ENCODE results near the gene CLDN3.

- TF ChIP-seq YY1 (IDR thresholded peaks at IDR 0.05; ENCODE audit: insufficient read depth, insufficient read length), result no peak
- no peak for TF ChIP-seq SUZ12 (IDR thresholded peaks at IDR 0.05; ENCODE audit: extremely low read depth, insufficient read depth, insufficient read length)
- TF ChIP-seq ZNF274 (IDR thresholded peaks at IDR 0.05; ENCODE audit: low read depth, low read length), result no peak
Measured at GRCh38 chr7:73778801-73779389, 8.8 kb upstream of the CLDN3 start.
